ENCODE measurements around the gene DR1.

DNA sequence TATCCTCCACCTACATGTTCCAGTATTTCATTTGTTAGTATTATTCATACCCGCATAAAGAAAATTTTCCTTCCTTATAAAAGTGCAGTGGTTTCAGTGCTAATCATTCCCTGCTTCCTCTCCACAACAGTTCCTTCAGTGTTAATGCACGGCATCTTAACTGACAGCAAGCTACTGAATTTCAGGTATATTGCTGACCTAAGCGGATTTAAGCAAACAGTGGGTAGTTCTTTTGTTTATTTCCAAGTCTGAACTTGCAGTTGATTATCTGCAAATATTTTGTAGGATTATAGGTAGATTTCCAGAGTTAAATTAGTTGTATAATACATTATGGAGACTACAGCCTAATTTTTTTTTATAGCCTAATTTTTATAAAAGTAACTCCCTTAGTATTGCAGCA lies 15.1 kb upstream of the DR1 start:
- TF ChIP-seq CTCF (IDR thresholded peaks at IDR 0.05; ENCODE audit: insufficient read depth, low read depth, low read length) (no peak), EZH2 (IDR thresholded peaks at IDR 0.05; ENCODE audit: insufficient read depth, low read length) (no peak)
